RCC 7860 (cell line): Measurements from ENCODE around the gene FABP2.

ENCODE experiments used
- DNase-seq: peaks from one replicate; pipeline ENCODE4 v3.0.0-alpha.2; 2015; ENCODE audit warnings: low spot score
- FAIRE-seq: peaks from 2 replicates; lab custom pipeline; 2012; peaks lifted over from hg19 to GRCh38; lab: Jason Lieb, UNC

FABP2 gene

GRCh38 chr4:119268466-119268865 is 53.5 kb downstream of the FABP2 start:
- FAIRE-seq (no peak), DNase-seq (no peak)
